Fibroblast of upper back skin (primary cell): ENCODE measurements around the gene CACNA1B.

Experiments
- DNase-seq: peaks from one replicate; pipeline ENCODE4 v3.0.0-alpha.2; 2013

CACNA1B gene

GRCh38 chr9:137877506-137878122 lies at the start of gene CACNA1B:
CACNA1B (plus strand) TSS chr9:137877782; CDS start chr9:137877934, 152 bp downstream.
- DNase-seq = peak; percentile 1

- DNase-seq = no peak
These were observed 49.6 kb upstream of the CACNA1B start for GRCh38 chr9:137827908-137828526.

GRCh38 chr9:137828527-137829259 lies 48.9 kb upstream of the CACNA1B start:
- peak; percentile 30 for DNase-seq

GRCh38 chr9:137829260-137829996 lies 48.2 kb upstream of the CACNA1B start:
- DNase-seq = no peak

- no peak for DNase-seq
These were observed 45.3 kb upstream of the CACNA1B start for GRCh38 chr9:137832191-137832700.

- no peak for DNase-seq
These were observed 44.6 kb upstream of the CACNA1B start for GRCh38 chr9:137832830-137833590.

GRCh38 chr9:137833721-137834613 lies 43.6 kb upstream of the CACNA1B start:
- no peak for DNase-seq

- no peak for DNase-seq
These were observed 42.6 kb upstream of the CACNA1B start for GRCh38 chr9:137834846-137835546.

- DNase-seq = no peak
These were observed 41.3 kb upstream of the CACNA1B start for GRCh38 chr9:137836151-137836830.

GRCh38 chr9:137836831-137837241 lies 40.7 kb upstream of the CACNA1B start:
- no peak for DNase-seq

GRCh38 chr9:137837345-137838278 lies 40.0 kb upstream of the CACNA1B start:
- DNase-seq = no peak

- DNase-seq = no peak
These were observed 39.0 kb upstream of the CACNA1B start for GRCh38 chr9:137838576-137838975.

GRCh38 chr9:137843355-137843754 lies 34.2 kb upstream of the CACNA1B start:
- DNase-seq = no peak

- DNase-seq = no peak
These were observed 25.9 kb upstream of the CACNA1B start for GRCh38 chr9:137851516-137852267.

GRCh38 chr9:137853392-137853995 lies 24.1 kb upstream of the CACNA1B start:
- no peak for DNase-seq

- DNase-seq = no peak
These were observed 17.2 kb upstream of the CACNA1B start for GRCh38 chr9:137860361-137860760.

GRCh38 chr9:137865581-137866145 lies 11.9 kb upstream of the CACNA1B start:
- DNase-seq = no peak
